Measurements from ENCODE around the gene FBXW7.

Gene FBXW7

DNA sequence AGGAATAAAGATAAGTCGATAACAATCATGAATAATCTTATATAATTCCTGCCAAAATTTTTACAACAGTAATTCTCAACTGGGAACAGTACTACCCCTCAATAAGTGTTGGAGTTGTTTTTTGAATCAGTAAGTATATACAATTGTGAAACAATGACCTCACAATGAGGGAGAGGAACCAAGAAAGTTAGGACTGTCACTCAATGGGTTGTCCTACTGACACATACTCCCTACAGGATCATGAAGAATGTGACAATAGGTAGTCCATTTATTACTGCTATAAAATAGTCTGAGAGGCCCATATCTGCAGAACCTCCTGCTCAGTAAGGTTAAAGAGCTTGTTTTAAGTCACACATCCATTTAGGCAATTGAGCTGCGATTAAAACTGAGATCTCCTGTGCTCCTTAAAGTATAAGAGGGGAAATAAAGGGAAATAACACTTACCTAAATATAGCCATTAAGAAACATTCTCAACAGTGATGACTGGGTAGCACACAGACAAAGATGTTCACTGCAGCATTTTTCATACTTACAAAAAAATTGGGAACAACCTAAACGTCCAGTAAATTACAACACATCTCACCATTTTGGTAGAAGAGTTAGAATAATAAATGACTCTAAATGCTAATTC is 26.2 kb downstream of the FBXW7 start:
- DNase-seq, result peak; percentile 48

GRCh38 chr4:152508818-152509217 is 27.1 kb downstream of the FBXW7 start:
- DNase-seq, result no peak

DNA sequence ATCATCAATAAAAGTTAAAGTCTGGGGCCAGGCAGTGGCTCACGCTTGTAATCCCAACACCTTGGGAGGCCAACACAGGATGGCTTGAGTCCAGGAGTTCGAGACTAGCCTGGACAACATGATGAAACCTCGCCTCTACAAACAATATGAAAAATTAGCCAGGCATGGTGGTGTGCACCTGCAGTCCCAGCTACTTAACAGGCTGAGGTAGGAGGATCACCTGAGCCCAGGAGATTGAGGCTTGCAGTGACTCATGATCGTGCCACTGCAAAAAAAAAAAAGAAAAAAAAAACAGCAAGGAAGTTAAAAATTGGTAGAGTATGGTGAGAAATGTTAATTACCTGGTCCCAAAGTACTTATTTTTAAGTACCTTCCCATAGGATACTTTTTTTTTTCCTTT is 27.5 kb downstream of the FBXW7 start:
- DNase-seq, result no peak

- DNase-seq, result no peak
These were observed 32.1 kb downstream of the FBXW7 start for GRCh38 chr4:152503653-152504290.

DNA sequence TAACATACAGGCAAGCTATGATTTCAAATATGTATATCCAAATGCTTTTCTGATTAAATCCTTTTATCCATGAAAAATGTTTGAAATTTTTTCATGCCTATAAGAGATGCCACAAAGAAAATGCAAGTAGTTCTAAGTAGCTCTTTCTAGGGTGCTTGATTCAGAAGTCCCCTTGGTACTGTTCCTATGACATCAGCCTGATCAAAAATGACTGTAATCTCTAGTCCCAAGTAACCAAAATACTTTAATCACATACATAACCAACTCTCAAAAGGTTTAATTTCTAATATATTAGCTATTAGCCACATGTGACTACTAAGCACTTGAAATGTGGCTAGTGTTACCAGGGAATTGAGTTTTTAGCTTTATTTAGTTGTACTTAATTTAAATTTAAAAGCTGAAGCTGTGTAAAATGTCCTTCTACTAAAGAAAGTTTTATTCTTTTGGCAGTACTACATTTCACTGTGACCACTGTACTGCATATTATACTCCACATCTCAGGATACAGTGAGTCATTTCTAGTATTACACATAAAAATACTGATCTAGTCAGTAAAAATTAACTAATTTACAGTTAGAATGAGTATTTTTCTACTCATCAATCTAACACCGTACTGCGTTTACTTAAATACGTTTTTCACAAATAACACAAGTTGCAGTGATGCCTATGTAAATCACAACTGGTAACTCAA is 33.9 kb downstream of the FBXW7 start:
- DNase-seq, result no peak

GRCh38 chr4:152500800-152501434 is 35.0 kb downstream of the FBXW7 start:
- DNase-seq, result peak; percentile 82

- no peak for DNase-seq
These were observed 35.6 kb downstream of the FBXW7 start for GRCh38 chr4:152500275-152500674.

GRCh38 chr4:152499344-152499743 is 36.5 kb downstream of the FBXW7 start:
- peak; percentile 36 for DNase-seq

- DNase-seq, result no peak
These were observed 41.9 kb downstream of the FBXW7 start for GRCh38 chr4:152494020-152494419.

DNA sequence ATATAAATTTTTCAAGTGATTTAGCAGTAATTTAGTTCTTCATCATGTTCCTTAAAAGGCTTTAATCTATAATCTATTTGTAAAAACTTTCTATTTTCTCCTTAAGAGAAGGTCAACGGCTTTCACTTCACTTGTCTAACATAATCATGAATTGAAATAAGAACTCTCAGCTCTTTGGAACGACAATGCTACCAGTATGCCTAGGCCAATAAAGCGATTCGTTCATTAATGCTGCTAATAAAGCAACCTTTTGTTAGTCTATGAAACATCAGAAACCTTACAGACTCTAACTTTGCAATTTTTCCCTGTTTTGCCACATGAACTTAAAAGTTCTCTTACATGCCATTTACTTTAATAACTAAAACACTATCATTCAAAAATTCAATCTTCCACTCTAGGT is 47.6 kb downstream of the FBXW7 start:
- DNase-seq, result no peak

GRCh38 chr4:152486429-152487389 is 49.2 kb downstream of the FBXW7 start:
- DNase-seq, result no peak

GRCh38 chr4:152485726-152486276 is 50.1 kb downstream of the FBXW7 start:
- peak; percentile 72 for DNase-seq

DNA sequence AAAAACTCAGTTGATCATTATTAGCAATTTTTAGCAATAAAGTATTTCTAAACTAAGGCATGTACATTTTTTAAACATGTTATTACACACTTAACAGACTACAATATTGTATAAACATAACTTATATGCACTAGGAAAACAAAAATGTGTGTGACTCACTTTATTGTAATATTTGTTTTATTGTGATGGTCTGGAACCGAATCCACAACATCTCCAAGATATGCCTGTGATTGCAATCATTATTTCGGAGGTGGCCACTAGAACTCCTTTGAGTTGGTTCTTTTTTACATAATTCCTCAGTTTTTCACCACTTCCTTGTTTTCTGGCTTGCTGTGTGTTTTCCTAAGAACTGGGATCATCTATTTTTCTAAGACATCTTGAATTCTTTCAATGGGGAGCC is 53.7 kb downstream of the FBXW7 start:
- no peak for DNase-seq

DNA sequence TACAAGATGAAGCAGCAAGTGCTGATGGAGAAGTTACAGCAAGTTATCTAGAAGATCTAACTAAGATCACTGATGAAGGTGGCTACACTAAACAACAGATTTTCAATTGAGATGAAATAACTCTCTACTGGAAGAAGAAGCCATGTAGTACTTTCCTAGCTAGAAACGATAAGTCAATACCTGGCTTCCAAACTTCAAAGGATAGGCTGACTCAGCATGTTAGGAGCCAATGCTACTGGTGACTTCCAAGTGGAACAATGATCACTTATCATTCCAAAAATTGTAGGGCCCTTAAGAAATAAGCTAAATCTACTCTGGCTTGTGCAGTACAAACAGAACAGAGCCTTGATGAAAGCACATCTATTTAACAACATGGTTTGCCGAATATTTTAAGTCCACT is 55.0 kb downstream of the FBXW7 start:
- no peak for DNase-seq

DNA sequence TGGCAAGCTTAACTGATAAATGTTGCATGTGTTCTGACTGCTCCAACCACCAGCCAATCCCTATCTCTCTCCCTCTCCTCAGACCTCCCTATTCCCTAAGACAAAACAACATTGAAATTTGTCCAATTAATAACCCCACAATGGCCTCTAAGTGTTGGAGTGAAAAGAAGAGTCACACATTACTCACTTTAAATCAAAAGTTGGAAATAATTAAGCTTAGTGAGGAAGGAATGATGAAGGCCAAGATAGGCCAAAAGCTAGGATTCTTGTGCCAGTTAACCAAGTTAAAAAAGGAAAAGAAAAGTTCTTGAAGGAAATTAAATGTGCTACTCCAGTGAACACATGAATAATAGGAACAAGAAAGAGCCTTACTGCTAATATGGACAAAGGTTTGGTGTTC is 55.6 kb downstream of the FBXW7 start:
- no peak for DNase-seq

DNA sequence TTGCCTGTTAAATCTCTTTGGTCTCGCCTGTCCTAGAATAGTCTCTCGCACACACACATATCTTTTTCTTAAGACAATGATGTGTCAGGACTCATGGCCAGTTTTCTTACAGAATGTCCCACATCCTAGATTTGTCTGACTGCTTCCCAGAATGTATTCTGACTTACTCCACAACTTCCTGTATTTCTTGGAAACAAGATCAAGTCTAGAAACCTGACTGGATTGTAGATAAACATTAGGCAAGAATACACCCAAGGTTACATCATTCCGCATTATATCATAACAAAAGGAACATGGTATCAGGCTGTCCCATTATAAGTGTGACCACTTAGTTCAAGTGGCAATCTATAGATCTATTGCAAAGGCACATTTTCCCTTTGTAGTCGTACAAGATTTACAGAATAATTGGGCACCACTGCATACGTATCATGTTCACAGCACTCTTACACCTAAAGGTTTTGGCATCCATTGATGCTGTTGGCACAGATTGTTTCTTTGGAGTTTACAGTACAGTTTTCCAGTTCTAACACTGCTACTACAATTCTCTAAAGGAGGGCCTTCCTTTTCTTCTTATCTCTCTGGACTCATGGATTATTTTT is 56.4 kb downstream of the FBXW7 start:
- DNase-seq, result peak; percentile 57

DNA sequence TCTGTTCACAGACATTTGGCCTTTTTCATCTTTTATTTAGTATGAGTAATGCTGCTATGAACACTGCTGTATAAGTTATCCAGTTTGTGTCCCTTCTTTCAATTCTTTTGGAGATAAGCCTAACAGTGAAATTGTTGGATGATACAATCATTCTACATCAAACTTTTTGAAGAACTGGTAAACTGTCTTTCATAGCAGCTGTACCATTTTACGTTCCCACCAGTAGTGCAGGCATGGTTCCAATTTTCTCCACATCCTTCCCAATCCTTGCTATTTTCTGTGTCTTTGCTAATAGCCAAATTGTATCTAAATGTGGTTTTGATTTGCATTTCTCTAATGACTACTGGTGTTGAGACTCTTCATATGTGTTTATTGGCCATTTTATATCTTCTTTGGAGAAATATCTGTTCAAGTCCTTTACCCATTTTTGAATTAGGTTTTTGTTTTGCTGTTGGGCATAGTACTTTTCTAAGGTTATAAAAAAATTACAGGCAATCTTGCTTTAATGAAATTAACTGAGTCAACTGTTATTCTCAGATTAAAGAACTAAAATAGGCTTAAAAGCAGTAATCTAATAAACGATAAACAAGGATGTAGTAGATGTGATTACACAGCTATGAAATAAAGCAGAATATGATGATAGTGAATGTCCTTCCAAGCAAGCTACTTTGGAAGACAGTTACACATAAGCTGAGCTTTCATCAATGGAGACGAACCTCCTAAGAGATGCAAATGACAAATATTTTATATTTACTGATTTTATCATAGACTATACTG is 57.2 kb downstream of the FBXW7 start:
- no peak for DNase-seq

DNA sequence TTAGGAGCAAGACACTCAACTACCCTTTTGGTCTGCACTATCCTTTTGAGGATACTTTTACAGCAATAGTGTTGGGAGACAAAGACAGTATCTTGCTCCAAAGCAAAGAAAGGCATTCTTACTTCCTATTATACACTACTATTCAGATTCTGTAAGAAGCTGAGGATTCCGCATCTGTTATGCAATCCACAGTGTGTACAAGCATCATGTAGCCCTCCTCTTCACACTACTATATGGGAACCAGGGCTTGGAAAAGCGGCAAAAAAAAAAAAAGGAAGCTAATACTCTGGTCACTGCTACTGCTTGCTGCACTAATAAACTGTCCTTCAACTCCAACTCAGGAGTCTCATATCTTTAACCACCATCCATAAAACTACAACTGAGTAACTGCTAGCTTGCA is 59.1 kb downstream of the FBXW7 start:
- DNase-seq, result peak; percentile 77

DNA sequence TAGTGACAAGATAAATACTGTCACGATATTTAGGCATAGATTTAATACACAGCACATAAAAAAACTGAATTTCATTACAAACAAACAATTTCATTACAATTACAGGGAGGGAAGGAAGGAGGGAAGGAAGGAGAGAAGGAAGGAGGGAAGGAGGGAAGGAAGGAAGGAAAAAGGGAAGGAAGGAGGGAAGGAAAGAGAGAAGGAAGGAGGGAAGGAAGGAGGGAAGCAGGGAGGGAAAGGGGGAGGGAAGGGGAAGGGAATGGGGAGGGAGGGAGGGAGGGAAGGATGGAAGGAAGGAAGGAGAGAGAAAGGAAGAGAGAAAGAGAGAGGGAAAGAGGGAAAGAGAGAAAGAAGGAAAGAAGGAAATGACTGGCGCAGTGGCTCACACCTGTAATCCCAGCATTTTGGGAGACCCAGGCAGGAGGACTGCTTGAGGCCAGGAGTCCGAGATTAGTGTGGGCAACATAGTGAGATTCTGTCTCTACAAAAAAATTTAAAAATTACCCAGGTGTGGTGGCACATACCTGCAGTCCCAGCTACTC is 64.6 kb downstream of the FBXW7 start:
- no peak for DNase-seq

GRCh38 chr4:152468408-152468807 is 67.5 kb downstream of the FBXW7 start:
- DNase-seq, result peak; percentile 14

GRCh38 chr4:152467101-152467500 is 68.8 kb downstream of the FBXW7 start:
- peak; percentile 17 for DNase-seq
